Measurements from ENCODE around the gene IQGAP1. TPM values are rescaled to one million over a fixed set of nuclear protein-coding genes. Genes with fewer than 3 reads are reported as not detected.

IQGAP1 gene
- total and polyA plus RNA-seq, 4 donors = 61.1 to 297 (median 203) TPM

GRCh38 chr15:90469723-90470122, 81.7 kb downstream of the IQGAP1 start:
- Histone ChIP-seq H3K36me3 (ENCODE audit: control insufficient read depth in 1 of 2, insufficient read depth in 2 of 2, low read length in 1 of 2) (peaks cover 6 to 10% of the 10 kb centered on the region in 2 donors), H3K4me1 (ENCODE audit: control insufficient read depth in 1 of 2, insufficient read depth in 2 of 2, low read length in 2 of 2) (peaks cover 2 to 6% of the 10 kb centered on the region in 2 donors), H3K27me3 (ENCODE audit: control insufficient read depth in 1 of 2, insufficient read depth in 2 of 2, low read length in 1 of 2) (no peaks in the 10 kb centered on the region), H3K27ac (ENCODE audit: low read depth in 1 of 2, low read length in 2 of 2) (no peak overlapping the region), H3K9me3 (ENCODE audit: control insufficient read depth, low read length) (no peaks in the 10 kb centered on the region), H3K4me3 (ENCODE audit: low read length in 2 of 2) (no peak overlapping the region)
- ATAC-seq (ENCODE audit: low FRiP score) = no peak
- intact Hi-C loops (cut with DNase I) = loop anchor here in 1 of 2 donors (2.0 kb wide), 1 partner anchor 77 kb away; no protein-coding TSS in a partner anchor
- DNase-seq = no peak
- WGBS, 2 donors = 72 to 75% methylated on average over 2 of the region's 2 CpGs

- intact Hi-C loops (cut with DNase I) = no loop called here
- Histone ChIP-seq H3K4me3 (ENCODE audit: low read length in 2 of 2) (no peak overlapping the region), H3K27me3 (ENCODE audit: control insufficient read depth in 1 of 2, insufficient read depth in 2 of 2, low read length in 1 of 2) (no peaks in the 10 kb centered on the region), H3K36me3 (ENCODE audit: control insufficient read depth in 1 of 2, insufficient read depth in 2 of 2, low read length in 1 of 2) (peaks cover 6 to 10% of the 10 kb centered on the region in 2 donors), H3K27ac (ENCODE audit: low read depth in 1 of 2, low read length in 2 of 2) (no peak overlapping the region), H3K4me1 (ENCODE audit: control insufficient read depth in 1 of 2, insufficient read depth in 2 of 2, low read length in 2 of 2) (peaks cover 2 to 6% of the 10 kb centered on the region in 2 donors), H3K9me3 (ENCODE audit: control insufficient read depth, low read length) (no peaks in the 10 kb centered on the region)
- WGBS, 2 donors = 0 to 2% methylated on average over 1 of the region's 1 CpG
- DNase-seq (no peak), ATAC-seq (ENCODE audit: low FRiP score) (no peak)
These were observed 82.4 kb downstream of the IQGAP1 start for GRCh38 chr15:90470453-90470852.

- H3K4me1 ChIP-seq (ENCODE audit: control insufficient read depth in 1 of 2, insufficient read depth in 2 of 2, low read length in 2 of 2) = peaks cover 2 to 4% of the 10 kb centered on the region in 2 donors
- H3K27me3 ChIP-seq (ENCODE audit: control insufficient read depth in 1 of 2, insufficient read depth in 2 of 2, low read length in 1 of 2) = no peaks in the 10 kb centered on the region
- H3K4me3 ChIP-seq (ENCODE audit: low read length in 2 of 2) = no peak overlapping the region
- intact Hi-C loops (cut with DNase I) = no loop called here
- H3K9me3 ChIP-seq (ENCODE audit: control insufficient read depth, low read length) = no peaks in the 10 kb centered on the region
- WGBS, 2 donors = 100% methylated on average over 3 of the region's 3 CpGs
- no peak for DNase-seq
- no peak for ATAC-seq (ENCODE audit: low FRiP score)
- H3K27ac ChIP-seq (ENCODE audit: low read depth in 1 of 2, low read length in 2 of 2) = no peak overlapping the region
- peaks cover 6 to 10% of the 10 kb centered on the region in 2 donors for H3K36me3 ChIP-seq (ENCODE audit: control insufficient read depth in 1 of 2, insufficient read depth in 2 of 2, low read length in 1 of 2)
These were observed 83.1 kb downstream of the IQGAP1 start for GRCh38 chr15:90471126-90471525.

- ATAC-seq (ENCODE audit: low FRiP score) (no peak), DNase-seq (no peak)
- WGBS, 2 donors = 92 to 93% methylated on average over 4 of the region's 4 CpGs
- peaks cover 6 to 10% of the 10 kb centered on the region in 2 donors for H3K36me3 ChIP-seq (ENCODE audit: control insufficient read depth in 1 of 2, insufficient read depth in 2 of 2, low read length in 1 of 2)
- H3K9me3 ChIP-seq (ENCODE audit: control insufficient read depth, low read length) = no peaks in the 10 kb centered on the region
- H3K4me1 ChIP-seq (ENCODE audit: control insufficient read depth in 1 of 2, insufficient read depth in 2 of 2, low read length in 2 of 2) = peaks cover 2 to 3% of the 10 kb centered on the region in 2 donors
- intact Hi-C loops (cut with DNase I) = no loop called here
- no peak overlapping the region for H3K27ac ChIP-seq (ENCODE audit: low read depth in 1 of 2, low read length in 2 of 2)
- no peaks in the 10 kb centered on the region for H3K27me3 ChIP-seq (ENCODE audit: control insufficient read depth in 1 of 2, insufficient read depth in 2 of 2, low read length in 1 of 2)
- H3K4me3 ChIP-seq (ENCODE audit: low read length in 2 of 2) = no peak overlapping the region
These were observed 83.7 kb downstream of the IQGAP1 start for GRCh38 chr15:90471769-90472168.

- no peak overlapping the region for H3K4me3 ChIP-seq (ENCODE audit: low read length in 2 of 2)
- H3K36me3 ChIP-seq (ENCODE audit: control insufficient read depth in 1 of 2, insufficient read depth in 2 of 2, low read length in 1 of 2) = peaks cover 0 to 15% of the 10 kb centered on the region in 2 donors
- peak overlapping the region; percentile 25 to 63 for H3K27ac ChIP-seq (ENCODE audit: low read depth in 1 of 2, low read length in 2 of 2)
- no peak for ATAC-seq (ENCODE audit: low FRiP score)
- WGBS, 2 donors = 31 to 45% methylated on average over 8 of the region's 8 CpGs
- intact Hi-C loops (cut with DNase I) = loop anchor here (5.0 kb wide), 2 partner anchors 77 to 157 kb away; no protein-coding TSS in a partner anchor
- H3K9me3 ChIP-seq (ENCODE audit: control insufficient read depth, low read length) = no peaks in the 10 kb centered on the region
- no peak for DNase-seq
- peaks cover 0 to 2% of the 10 kb centered on the region in 2 donors for H3K4me1 ChIP-seq (ENCODE audit: control insufficient read depth in 1 of 2, insufficient read depth in 2 of 2, low read length in 2 of 2)
- no peaks in the 10 kb centered on the region for H3K27me3 ChIP-seq (ENCODE audit: control insufficient read depth in 1 of 2, insufficient read depth in 2 of 2, low read length in 1 of 2)
These were observed 90.9 kb downstream of the IQGAP1 start for GRCh38 chr15:90478846-90479481.

GRCh38 chr15:90479656-90480055, 91.6 kb downstream of the IQGAP1 start:
- WGBS, 2 donors = 23 to 31% methylated on average over 5 of the region's 5 CpGs
- intact Hi-C loops (cut with DNase I) = loop anchor here (5.0 kb wide), 2 partner anchors 77 to 157 kb away; no protein-coding TSS in a partner anchor
- H3K36me3 ChIP-seq (ENCODE audit: control insufficient read depth in 1 of 2, insufficient read depth in 2 of 2, low read length in 1 of 2) = peaks cover 0 to 12% of the 10 kb centered on the region in 2 donors
- no peak overlapping the region for H3K4me3 ChIP-seq (ENCODE audit: low read length in 2 of 2)
- H3K27ac ChIP-seq (ENCODE audit: low read depth in 1 of 2, low read length in 2 of 2) = peak overlapping the region in 1 of 2 donors; percentile 25
- ATAC-seq (ENCODE audit: low FRiP score) (no peak), DNase-seq (no peak)
- H3K4me1 ChIP-seq (ENCODE audit: control insufficient read depth in 1 of 2, insufficient read depth in 2 of 2, low read length in 2 of 2) = peaks cover 0 to 2% of the 10 kb centered on the region in 2 donors
- no peaks in the 10 kb centered on the region for H3K9me3 ChIP-seq (ENCODE audit: control insufficient read depth, low read length)
- H3K27me3 ChIP-seq (ENCODE audit: control insufficient read depth in 1 of 2, insufficient read depth in 2 of 2, low read length in 1 of 2) = no peaks in the 10 kb centered on the region

GRCh38 chr15:90481023-90481422, 93.0 kb downstream of the IQGAP1 start:
- no peaks in the 10 kb centered on the region for H3K27me3 ChIP-seq (ENCODE audit: control insufficient read depth in 1 of 2, insufficient read depth in 2 of 2, low read length in 1 of 2)
- H3K27ac ChIP-seq (ENCODE audit: low read depth in 1 of 2, low read length in 2 of 2) = peak overlapping the region in 1 of 2 donors; percentile 45
- no peak overlapping the region for H3K4me3 ChIP-seq (ENCODE audit: low read length in 2 of 2)
- 71 to 85% methylated on average over 3 of the region's 3 CpGs for WGBS, 2 donors
- H3K36me3 ChIP-seq (ENCODE audit: control insufficient read depth in 1 of 2, insufficient read depth in 2 of 2, low read length in 1 of 2) = peaks cover 0 to 14% of the 10 kb centered on the region in 2 donors
- no peak for ATAC-seq (ENCODE audit: low FRiP score)
- no peaks in the 10 kb centered on the region for H3K9me3 ChIP-seq (ENCODE audit: control insufficient read depth, low read length)
- no peak for DNase-seq
- H3K4me1 ChIP-seq (ENCODE audit: control insufficient read depth in 1 of 2, insufficient read depth in 2 of 2, low read length in 2 of 2) = peaks cover 0 to 2% of the 10 kb centered on the region in 2 donors
- intact Hi-C loops (cut with DNase I) = loop anchor here in 1 of 2 donors (5.0 kb wide), 1 partner anchor 159 kb away; no protein-coding TSS in a partner anchor

GRCh38 chr15:90482124-90483011, 94.3 kb downstream of the IQGAP1 start:
- intact Hi-C loops (cut with DNase I) = loop anchor here in 1 of 2 donors (5.0 kb wide), 1 partner anchor 160 kb away; no protein-coding TSS in a partner anchor
- Histone ChIP-seq H3K4me3 (ENCODE audit: low read length in 2 of 2) (no peak overlapping the region), H3K36me3 (ENCODE audit: control insufficient read depth in 1 of 2, insufficient read depth in 2 of 2, low read length in 1 of 2) (peaks cover 0 to 17% of the 10 kb centered on the region in 2 donors), H3K27ac (ENCODE audit: low read depth in 1 of 2, low read length in 2 of 2) (no peak overlapping the region), H3K4me1 (ENCODE audit: control insufficient read depth in 1 of 2, insufficient read depth in 2 of 2, low read length in 2 of 2) (peaks cover 0 to 2% of the 10 kb centered on the region in 2 donors), H3K9me3 (ENCODE audit: control insufficient read depth, low read length) (no peaks in the 10 kb centered on the region), H3K27me3 (ENCODE audit: control insufficient read depth in 1 of 2, insufficient read depth in 2 of 2, low read length in 1 of 2) (no peaks in the 10 kb centered on the region)
- 38 to 47% methylated on average over 7 of the region's 7 CpGs for WGBS, 2 donors
- ATAC-seq (ENCODE audit: low FRiP score) (peak; percentile 76), DNase-seq (no peak)
